K562 (cell line): ENCODE results near the gene MRPL28. TPM values are rescaled to one million over a fixed set of nuclear protein-coding genes. Genes with fewer than 3 reads are reported as not detected.

ENCODE experiments used
- CHD1 ChIP-seq: fragments of 200-600 bp; sonication (generic); IDR thresholded peaks from one replicate; pipeline ENCODE4 v1.6.1; 2012; ENCODE audit warnings: mild to moderate bottlenecking, moderate library complexity, low read length, inconsistent platforms
- DEAF1 ChIP-seq: fragments of 450-650 bp; formaldehyde crosslinking; IDR thresholded peaks from 2 replicates; pipeline ENCODE4 v1.4.0; 2020; ENCODE audit warnings: mild to moderate bottlenecking, moderate library complexity
- E2F6 ChIP-seq, 2 experiments: IDR thresholded peaks; 2 replicates each; pipeline ENCODE4 v1.6.1; 2011; ENCODE audit warnings: borderline replicate concordance in 1 of 2, control low read depth in 1 of 2, low read depth in 1 of 2, low read length in 1 of 2, mild to moderate bottlenecking in 1 of 2, mixed read lengths in 1 of 2, moderate library complexity in 1 of 2; ENCODE audit not compliant: insufficient read depth in 1 of 2, insufficient read length in 1 of 2, poor library complexity in 1 of 2, severe bottlenecking in 1 of 2; ENCODE audit errors: extremely low read depth in 1 of 2
- GATAD2B ChIP-seq: fragments of 450-650 bp; IDR thresholded peaks from 2 replicates; pipeline ENCODE4 v1.6.1; 2017; ENCODE audit warnings: mild to moderate bottlenecking, borderline replicate concordance
- HMG20B ChIP-seq: fragments of 250-450 bp; sonication (Bioruptor Pico); IDR thresholded peaks from 2 replicates; pipeline ENCODE4 v1.5.0; 2021; ENCODE audit warnings: mild to moderate bottlenecking
- HOXB6 ChIP-seq: fragments of 250-450 bp; sonication (Bioruptor Pico); IDR thresholded peaks from 2 replicates; pipeline ENCODE4 v1.5.1; 2022; ENCODE audit warnings: mild to moderate bottlenecking, borderline replicate concordance
- IFI16 ChIP-seq: fragments of 250-450 bp; sonication (Bioruptor Pico); IDR thresholded peaks from 2 replicates; pipeline ENCODE4 v2.1.2; 2022; ENCODE audit warnings: mild to moderate bottlenecking, inconsistent platforms
- L3MBTL2 ChIP-seq: fragments of 450-650 bp; IDR thresholded peaks from 2 replicates; pipeline ENCODE4 v1.6.1; 2016; ENCODE audit warnings: mild to moderate bottlenecking, moderate library complexity
- MECOM ChIP-seq: fragments of 250-450 bp; sonication (Bioruptor Pico); IDR thresholded peaks from 2 replicates; pipeline ENCODE4 v1.8.0; 2022; ENCODE audit warnings: inconsistent platforms
- MEF2D ChIP-seq: conservative IDR thresholded peaks from 2 replicates; pipeline ENCODE4 v1.6.1; 2016; ENCODE audit warnings: low read depth, missing genetic modification characterization, missing compliant biosample characterization
- MIER1 ChIP-seq: fragments of 450-650 bp; IDR thresholded peaks from 2 replicates; pipeline ENCODE4 v1.6.1; 2016; ENCODE audit warnings: antibody characterized with exemption, mild to moderate bottlenecking, low read depth
- POLR3G ChIP-seq: IDR thresholded peaks from 2 replicates; pipeline ENCODE4 v1.6.1; 2011; ENCODE audit not compliant: insufficient read length, insufficient replicate concordance; ENCODE audit errors: extremely low read depth
- PRMT5 ChIP-seq: sonication (generic); formaldehyde crosslinking; IDR thresholded peaks from 2 replicates; pipeline ENCODE4 v1.5.0; 2020; ENCODE audit warnings: missing genetic modification reagents
- RBM39 ChIP-seq: fragments of 200-400 bp; formaldehyde crosslinking; optimal IDR thresholded peaks from 2 replicates; pipeline ENCODE3; 2018; ENCODE audit warnings: low read depth, low read length
- SIN3B ChIP-seq: fragments of 450-650 bp; IDR thresholded peaks from 2 replicates; pipeline ENCODE4 v1.6.1; 2017; ENCODE audit warnings: low read depth, mild to moderate bottlenecking, moderate library complexity
- SMARCB1 ChIP-seq: IDR thresholded peaks from 2 replicates; pipeline ENCODE4 v1.6.1; 2011; ENCODE audit warnings: improper control_type of control experiment, low read depth; ENCODE audit not compliant: insufficient read length
- SP1 ChIP-seq: sonication (generic); formaldehyde crosslinking; IDR thresholded peaks from 2 replicates; pipeline ENCODE4 v1.8.1; 2022; ENCODE audit warnings: mild to moderate bottlenecking, missing genetic modification reagents
- SRSF3 ChIP-seq: fragments of 200-400 bp; formaldehyde crosslinking; IDR thresholded peaks from 2 replicates; pipeline ENCODE4 v1.6.1; 2016; ENCODE audit warnings: mild to moderate bottlenecking, low read length, moderate library complexity; ENCODE audit not compliant: insufficient read depth
- TBL1XR1 ChIP-seq, 2 experiments: IDR thresholded peaks; 2 replicates each; pipeline ENCODE4 v1.6.1; 2012; ENCODE audit warnings: improper control_type of control experiment in 2 of 2, low read length in 2 of 2, mild to moderate bottlenecking in 1 of 2
- UBTF ChIP-seq, 2 experiments: IDR thresholded peaks; 2 replicates each; pipeline ENCODE4 v1.6.1; 2012; ENCODE audit warnings: improper control_type of control experiment in 2 of 2, low read depth in 2 of 2, low read length in 2 of 2, borderline replicate concordance in 1 of 2
- ZNF224 ChIP-seq: sonication (generic); formaldehyde crosslinking; IDR thresholded peaks from 2 replicates; pipeline ENCODE4 v1.8.0; 2022; ENCODE audit warnings: mild to moderate bottlenecking, missing genetic modification reagents
- ZNF282 ChIP-seq: sonication (generic); formaldehyde crosslinking; IDR thresholded peaks from 2 replicates; pipeline ENCODE4 v1.8.1; 2023; ENCODE audit warnings: missing genetic modification reagents
- ZNF586 ChIP-seq: fragments of 450-650 bp; formaldehyde crosslinking; conservative IDR thresholded peaks from 2 replicates; pipeline ENCODE4 v1.4.0; 2020; ENCODE audit warnings: mild to moderate bottlenecking, moderate library complexity
- ZNF764 ChIP-seq: fragments of 250-450 bp; sonication (Bioruptor Pico); IDR thresholded peaks from 2 replicates; pipeline ENCODE4 v1.4.0; 2020; ENCODE audit warnings: low read depth, mild to moderate bottlenecking, moderate library complexity
- ZNF77 ChIP-seq: fragments of 250-450 bp; sonication (Bioruptor Pico); IDR thresholded peaks from 2 replicates; pipeline ENCODE4 v1.5.0; 2020
- polyA plus RNA-seq, 8 experiments: library from polyadenylated mRNA; depleted of rRNA in 4 of 8; stranded (reverse) in 5 of 8; unstranded in 3 of 8; fragments of >200 nt; fragmentation: Nextera tagmentation in 2 of 8; fragmentation: Illumina TruSeq in 1 of 8; extraction: Ambion mirVana in 2 of 8; extraction: Trizol in 1 of 8; gene quantifications; 2 replicates each; pipeline versions ENCODE4 v1.2.1 to v1.2.3, GENCODE V29; 2011 to 2014; ENCODE audit warnings: inconsistent platforms in 1 of 8, missing spikeins in 1 of 8
- total RNA-seq, 7 experiments: library from RNA; depleted of rRNA in 6 of 7; stranded (reverse); fragments of >200 nt in 6 of 7; fragmentation: Illumina TruSeq in 2 of 7; extraction: Trizol in 2 of 7; gene quantifications; 2 replicates each; pipeline versions ENCODE4 v1.2.1 to v1.2.3, GENCODE V29; 2011 to 2021; ENCODE audit warnings: low replicate concordance in 1 of 7

Gene MRPL28
- total and polyA plus RNA-seq, 9 of the 15 experiments (the other 6 are each of a cell fraction or from before 2014, with no cell fraction given), result 2.5 to 323 (median 175) TPM

- TF ChIP-seq SRSF3 (no peak), CHD1 (peak; percentile 63), SP1 (CRISPR knock-in tag) (no peak), MECOM (CRISPR knock-in tag) (no peak), MIER1 (no peak), ZNF764 (CRISPR knock-in tag) (no peak), POLR3G (no peak), GATAD2B (no peak), DEAF1 (CRISPR knock-in tag) (no peak), ZNF282 (CRISPR knock-in tag) (no peak), MEF2D (tag) (no peak), PRMT5 (CRISPR knock-in tag) (no peak), UBTF (IDR thresholded peaks at IDR 0.05; ENCODE audit: borderline replicate concordance in 1 of 2, low read depth in 2 of 2, low read length in 2 of 2) (no peak), SMARCB1 (no peak), ZNF224 (CRISPR knock-in tag) (no peak), L3MBTL2 (peak; percentile 89), HMG20B (no peak), ZNF586 (CRISPR knock-in tag) (peak; percentile 69; the same call in 1 of the 2 replicates), HOXB6 (CRISPR knock-in tag) (no peak), ZNF77 (CRISPR knock-in tag) (no peak), SIN3B (no peak), E2F6 (IDR thresholded peaks at IDR 0.05; ENCODE audit: borderline replicate concordance in 1 of 2, extremely low read depth in 1 of 2, insufficient read depth in 1 of 2, insufficient read length in 1 of 2, low read depth in 1 of 2, low read length in 1 of 2, poor library complexity in 1 of 2, severe bottlenecking in 1 of 2) (peak; percentile 71 to 94), RBM39 (no peak), TBL1XR1 (IDR thresholded peaks at IDR 0.05; ENCODE audit: low read length in 2 of 2) (no peak), IFI16 (CRISPR knock-in tag) (no peak)
These were observed 18.4 kb downstream of the MRPL28 start (continued) for GRCh38 chr16:351804-352520.
